Epithelial cell of prostate (primary cell): ENCODE data around the gene CDC73.
"Not testable (repeated sequence)": the region's sequence is repeated elsewhere in the genome, so short reads cannot be mapped to it uniquely, and the experiment has no call there.

Experiments used
- DNase-seq: peaks from one replicate; pipeline ENCODE4 v3.0.0-alpha.2; 2011; ENCODE audit warnings: low read depth, low spot score
- H3K27ac ChIP-seq: fragments of 450-650 bp; 2 replicates; pipeline ENCODE4 v1.5.1; 2017; ENCODE audit warnings: mild to moderate bottlenecking

Gene CDC73

GRCh38 chr1:193157360-193157759 is 35.5 kb downstream of the CDC73 start:
- DNase-seq, result no peak

GRCh38 chr1:193176113-193176512 is 54.3 kb downstream of the CDC73 start:
- no peak overlapping the region for H3K27ac ChIP-seq
- DNase-seq, result no peak

More at GRCh38 chr1:193157360-193157759, 35.5 kb downstream of the CDC73 start:
- H3K27ac ChIP-seq, result no peak overlapping the region

GRCh38 chr1:193176788-193177187 is 55.0 kb downstream of the CDC73 start:
- no peak for DNase-seq

GRCh38 chr1:193179094-193179493 is 57.3 kb downstream of the CDC73 start:
- DNase-seq, result no peak
- H3K27ac ChIP-seq, result no peak overlapping the region

More at GRCh38 chr1:193176788-193177187, 55.0 kb downstream of the CDC73 start:
- H3K27ac ChIP-seq, result no peak overlapping the region

- DNase-seq, result no peak
- H3K27ac ChIP-seq, result no peak overlapping the region
Observed at GRCh38 chr1:193181536-193181935, 59.7 kb downstream of the CDC73 start.

- no peak overlapping the region for H3K27ac ChIP-seq
- no peak for DNase-seq
Observed at GRCh38 chr1:193181985-193182384, 60.2 kb downstream of the CDC73 start.

- H3K27ac ChIP-seq, result no peak overlapping the region
- DNase-seq, result no peak
Observed at GRCh38 chr1:193183019-193183627, 61.3 kb downstream of the CDC73 start.

- DNase-seq, result no peak
- H3K27ac ChIP-seq, result no peak overlapping the region
Observed at GRCh38 chr1:193184776-193185175, 62.9 kb downstream of the CDC73 start.

- no peak overlapping the region for H3K27ac ChIP-seq
- no peak for DNase-seq
Observed at GRCh38 chr1:193185211-193185610, 63.4 kb downstream of the CDC73 start.

- DNase-seq, result no peak
- H3K27ac ChIP-seq, result peak within 1 kb of the TSS; percentile 1
Observed at GRCh38 chr1:193185901-193186731, 64.3 kb downstream of the CDC73 start, which contains the start of gene B3GALT2. Gene B3GALT2, minus strand, starts transcription at chr1:193186613. Its CDS starts 5,051 bp downstream, at chr1:193181562.

- DNase-seq, result no peak
- no peak overlapping the region for H3K27ac ChIP-seq
Observed at GRCh38 chr1:193187114-193187513, 65.3 kb downstream of the CDC73 start.

GRCh38 chr1:193188915-193189314 is 67.1 kb downstream of the CDC73 start:
- not testable (repeated sequence) for DNase-seq, H3K27ac ChIP-seq

GRCh38 chr1:193189442-193190095 is 67.7 kb downstream of the CDC73 start:
- no peak overlapping the region for H3K27ac ChIP-seq
- DNase-seq, result no peak

GRCh38 chr1:193190096-193190744 is 68.4 kb downstream of the CDC73 start:
- no peak overlapping the region for H3K27ac ChIP-seq
- DNase-seq, result no peak

GRCh38 chr1:193192586-193192985 is 70.8 kb downstream of the CDC73 start:
- no peak for DNase-seq

GRCh38 chr1:193199940-193200339 is 78.1 kb downstream of the CDC73 start:
- DNase-seq, result no peak
- H3K27ac ChIP-seq, result no peak overlapping the region

More at GRCh38 chr1:193192586-193192985, 70.8 kb downstream of the CDC73 start:
- no peak overlapping the region for H3K27ac ChIP-seq

GRCh38 chr1:193201021-193201420 is 79.2 kb downstream of the CDC73 start:
- DNase-seq, result no peak
- no peak overlapping the region for H3K27ac ChIP-seq

GRCh38 chr1:193210996-193211395 is 89.2 kb downstream of the CDC73 start:
- peak overlapping the region; percentile 90 for H3K27ac ChIP-seq
- DNase-seq, result no peak

GRCh38 chr1:193211539-193211938 is 89.7 kb downstream of the CDC73 start:
- H3K27ac ChIP-seq, result peak overlapping the region; percentile 90
- peak; percentile 70 for DNase-seq

- DNase-seq, result no peak
- H3K27ac ChIP-seq, result peak overlapping the region; percentile 90
Observed at GRCh38 chr1:193212637-193213036, 90.8 kb downstream of the CDC73 start.
